ENCODE results near the gene OR14A16.

OR14A16 gene

GRCh38 chr1:247769603-247770002 is 54.3 kb downstream of the OR14A16 start:
- no peaks in the 10 kb centered on the region for H3K27me3 ChIP-seq (ENCODE audit: control insufficient read depth in 2 of 2, insufficient read depth in 2 of 2, low read length in 2 of 2)
- no peak overlapping the region for H3K4me3 ChIP-seq (ENCODE audit: low read length in 2 of 2)
- H3K9me3 ChIP-seq (ENCODE audit: control insufficient read depth in 2 of 2, low read length in 2 of 2): no peaks in the 10 kb centered on the region
- H3K4me1 ChIP-seq (ENCODE audit: control insufficient read depth in 2 of 2, insufficient read depth in 2 of 2, low read length in 2 of 2): no peaks in the 10 kb centered on the region
- H3K36me3 ChIP-seq (ENCODE audit: control insufficient read depth in 2 of 2, insufficient read depth in 2 of 2, low read length in 2 of 2): no peaks in the 10 kb centered on the region
- no peak overlapping the region for H3K27ac ChIP-seq (ENCODE audit: low read depth in 2 of 2, low read length in 2 of 2)
- H3K9ac ChIP-seq (ENCODE audit: low read depth in 1 of 2, low read length in 2 of 2): no peak overlapping the region

Measured in mucosa of rectum (tissue), 2 donors.